ENCODE measurements around the gene MAPRE2.

- no peak for TF ChIP-seq CTCF (IDR thresholded peaks at IDR 0.05; ENCODE audit: low read length)
- no peak for TF ChIP-seq EZH2 (IDR thresholded peaks at IDR 0.05; ENCODE audit: borderline replicate concordance, low read length)
These were observed 9.1 kb upstream of the MAPRE2 start for GRCh38 chr18:35032113-35032512.

All from OCI-LY1 (cell line).